Brain pericyte (primary cell): ENCODE data around the gene ZNF480.
"Not testable (repeated sequence)": the region's sequence is repeated elsewhere in the genome, so short reads cannot be mapped to it uniquely, and the experiment has no call there.

Source experiments
- DNase-seq: peaks from one replicate; pipeline ENCODE4 v3.0.0-alpha.2; 2012; ENCODE audit warnings: low read depth, low spot score

The ZNF480 gene

DNA sequence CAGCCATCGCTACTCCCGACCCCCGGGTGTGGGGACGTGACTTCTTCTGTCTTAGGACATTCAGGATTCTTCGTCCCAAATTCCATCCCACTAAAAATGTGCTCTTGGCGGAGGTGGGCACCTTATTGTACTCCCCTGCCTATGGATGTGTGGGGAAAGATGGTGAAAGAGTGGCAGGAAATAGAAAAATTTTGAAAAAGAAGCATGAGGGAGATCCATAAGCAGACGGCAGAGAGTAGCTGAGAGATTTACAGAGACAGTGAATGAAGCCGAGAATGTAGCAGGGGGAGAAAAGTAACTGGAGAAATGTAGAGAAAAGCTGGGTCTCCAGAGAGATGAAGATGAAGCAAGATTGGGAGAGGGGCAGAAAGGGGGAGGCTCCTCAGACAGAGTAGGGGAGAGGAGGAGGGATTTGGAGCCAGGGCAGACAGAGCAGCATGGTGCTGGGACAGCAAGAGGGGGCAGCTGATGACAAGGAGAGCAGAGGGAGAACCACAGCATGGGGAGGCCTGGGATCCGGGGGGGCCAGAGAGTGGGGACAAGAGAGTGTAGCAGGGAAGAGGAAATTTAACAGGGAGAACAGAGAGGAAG, 39.9 kb downstream of the ZNF480 start:
- DNase-seq, result no peak

DNA sequence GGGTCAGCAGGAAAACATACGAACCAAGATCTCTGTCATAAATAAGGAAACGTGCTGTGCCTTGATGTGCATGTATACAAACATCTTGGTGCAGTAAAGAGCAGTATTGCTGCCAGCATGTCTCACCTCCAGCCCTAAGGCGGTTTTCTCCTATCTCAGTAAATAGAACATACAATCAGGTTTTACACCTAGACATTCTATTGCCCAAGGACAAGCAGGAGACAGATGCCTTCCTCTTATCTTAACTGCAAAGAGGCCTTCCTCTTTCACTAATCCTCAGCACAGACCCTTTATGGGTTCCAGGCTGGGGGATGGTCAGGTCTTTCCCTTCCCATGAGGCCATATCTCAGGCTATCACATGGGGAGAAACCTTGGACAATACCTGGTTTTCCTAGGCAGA, 42.1 kb downstream of the ZNF480 start:
- not testable (repeated sequence) for DNase-seq

DNA sequence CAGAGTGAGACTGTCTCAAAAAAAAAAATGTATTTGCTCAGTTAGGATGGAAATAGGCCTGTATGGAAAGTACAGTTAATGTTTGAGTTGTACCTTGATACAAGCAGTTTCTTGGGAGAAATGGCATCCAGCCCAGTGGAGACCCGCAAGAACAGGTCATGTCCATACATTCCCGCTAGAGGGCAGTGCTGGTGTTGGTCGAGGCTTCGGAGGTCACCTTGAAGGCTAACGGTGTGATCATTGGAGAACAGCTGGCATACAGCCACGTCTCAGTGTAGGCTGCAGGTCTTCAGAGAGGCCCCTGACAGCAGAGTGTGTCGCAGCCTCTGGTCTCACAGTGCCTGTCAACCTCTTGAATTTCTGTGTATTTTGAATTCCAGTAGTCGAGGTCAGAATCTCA, 46.6 kb downstream of the ZNF480 start:
- no peak for DNase-seq

DNA sequence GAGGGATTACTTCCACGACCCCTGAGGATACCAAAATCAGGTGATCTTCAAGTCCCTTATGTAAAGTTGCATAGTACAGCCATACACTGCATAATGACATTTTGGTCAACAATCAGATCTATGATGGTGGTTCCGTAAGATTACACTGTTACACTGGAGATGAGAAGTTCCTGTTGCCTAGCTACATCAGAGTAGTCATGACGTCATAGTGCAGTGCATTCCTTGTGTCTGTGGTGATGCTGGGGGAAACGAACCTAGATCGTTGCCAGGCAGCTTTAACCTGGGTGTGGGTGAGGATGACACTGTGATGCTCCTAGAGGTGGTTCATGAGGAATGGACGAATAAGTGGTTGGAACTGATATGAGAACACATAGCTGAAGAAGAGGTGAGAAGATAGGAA, 48.2 kb downstream of the ZNF480 start:
- no peak for DNase-seq

DNA sequence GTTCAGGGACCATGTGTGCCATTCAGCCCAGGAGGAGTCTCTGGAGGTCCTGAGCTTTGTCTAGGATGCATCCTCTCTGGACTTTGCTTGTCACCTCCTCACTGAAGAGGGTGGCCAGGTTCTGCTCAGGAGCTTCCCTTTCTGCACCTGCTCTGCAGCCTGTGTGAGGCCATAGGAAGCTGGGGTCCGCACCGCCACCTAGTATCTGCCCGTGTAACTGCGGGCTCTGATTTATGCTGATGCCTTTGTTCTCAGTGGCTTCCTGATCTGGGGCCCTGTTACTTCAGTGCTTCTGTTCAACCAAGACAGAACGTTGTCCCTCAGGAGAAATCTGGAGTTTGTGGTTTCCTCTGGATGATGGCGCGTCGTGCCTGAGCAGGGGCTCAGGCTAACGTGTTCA, 54.5 kb downstream of the ZNF480 start:
- DNase-seq, result no peak

DNA sequence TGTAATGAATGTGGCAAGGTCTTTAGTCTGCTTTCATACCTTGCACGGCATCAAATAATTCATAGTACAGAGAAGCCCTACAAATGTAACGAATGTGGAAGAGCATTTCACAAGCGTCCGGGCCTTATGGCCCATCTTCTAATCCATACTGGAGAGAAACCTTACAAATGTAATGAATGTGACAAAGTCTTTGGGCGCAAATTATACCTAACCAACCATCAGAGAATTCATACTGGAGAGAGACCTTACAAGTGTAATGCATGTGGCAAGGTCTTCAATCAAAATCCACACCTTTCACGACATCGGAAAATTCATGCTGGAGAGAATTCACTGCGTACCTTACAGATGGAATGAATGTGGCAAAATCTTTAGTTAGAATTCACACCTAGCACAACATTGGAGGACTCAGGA, 69.5 kb downstream of the ZNF480 start:
- no peak for DNase-seq

DNA sequence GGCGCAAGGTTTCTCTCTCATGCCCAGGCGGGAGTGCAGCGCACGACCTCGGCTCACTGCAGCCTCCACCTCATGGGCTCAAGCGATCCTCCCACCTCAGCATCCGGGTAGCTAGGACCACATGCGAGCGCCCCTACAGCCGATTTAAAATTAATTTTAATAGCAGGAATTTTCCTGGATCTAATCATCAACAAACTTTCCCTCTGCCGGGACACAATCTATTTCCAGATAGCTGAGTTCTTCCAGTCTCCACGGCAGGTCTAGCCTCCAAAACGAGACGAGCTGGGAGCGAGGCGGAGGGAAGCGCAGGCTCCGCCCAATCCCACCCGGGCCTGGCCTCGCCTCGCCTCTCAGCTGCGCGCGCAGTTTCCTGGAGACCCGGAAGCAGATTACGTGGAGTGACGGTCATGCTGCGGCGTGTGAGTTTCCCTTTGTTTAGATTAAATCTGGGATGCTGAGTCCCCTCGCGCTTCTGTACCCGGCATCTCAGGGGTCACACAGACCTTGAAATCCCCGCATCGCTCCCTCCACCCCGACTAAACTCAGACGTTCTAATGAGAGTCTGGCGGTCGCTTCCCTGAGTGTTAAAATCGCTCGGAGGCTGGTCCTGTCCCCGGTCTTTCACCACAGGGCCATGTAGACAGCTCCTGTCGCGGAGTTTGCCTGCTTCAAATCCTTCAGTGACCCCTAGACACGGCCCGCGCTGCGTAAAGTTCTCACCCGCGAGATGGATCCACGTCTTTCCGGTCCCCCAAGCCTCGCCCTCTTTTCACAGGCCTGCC, 72.8 kb downstream of the ZNF480 start, which contains the start of gene ZNF880:
TSS of gene ZNF880 (plus strand) at position 365 of the 782 bp plus-strand sequence. CDS start at position 408, 43 bp downstream.
- DNase-seq, result peak; percentile 80

DNA sequence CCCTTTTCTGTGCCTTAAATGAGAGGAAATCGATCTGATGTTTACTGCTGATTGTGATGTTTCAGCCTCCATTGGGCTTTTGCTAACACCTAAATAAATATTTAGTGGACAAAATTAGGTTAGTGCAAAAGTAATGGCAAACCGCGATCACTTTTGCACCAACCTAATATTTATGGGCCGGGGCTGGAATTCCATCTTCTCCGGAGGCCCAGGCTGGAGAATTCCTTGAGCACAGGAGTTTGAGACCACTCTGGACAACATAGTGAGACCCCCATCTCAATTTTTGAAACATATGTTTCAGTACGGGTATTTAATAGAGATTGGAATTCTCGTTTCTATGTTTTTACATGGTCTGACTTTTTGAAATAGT, 73.4 kb downstream of the ZNF480 start:
- no peak for DNase-seq
